Sigmoid colon (tissue), 4 donors: ENCODE measurements around the gene PTPA.
"Not testable (repeated sequence)": the region's sequence is repeated elsewhere in the genome, so short reads cannot be mapped to it uniquely, and the experiment has no call there.

ENCODE experiments used
- EP300 ChIP-seq, 4 donors: sonication (generic); formaldehyde crosslinking; IDR thresholded peaks; one replicate each; pipeline ENCODE4 v1.6.1; 2017; ENCODE audit warnings: antibody characterized with exemption in 4 of 4
- POLR2A ChIP-seq, 2 donors: fragments of 450-650 bp; IDR thresholded peaks; one replicate each; pipeline ENCODE4 v1.6.1; 2016; ENCODE audit warnings: antibody characterized with exemption in 2 of 2, mild to moderate bottlenecking in 2 of 2, moderate library complexity in 2 of 2
- POLR2AphosphoS5 ChIP-seq, 4 donors: sonication (generic); formaldehyde crosslinking; IDR thresholded peaks; one replicate each; pipeline ENCODE4 v1.6.1; 2017; ENCODE audit warnings: antibody characterized with exemption in 4 of 4
- TF ChIP-seq, protein P1 (sequence below), 4 experiments: fragments of 450-650 bp in 3 of 4; fragments of 200-600 bp in 1 of 4; IDR thresholded peaks; one replicate each; pipeline ENCODE4 v1.5.1; 2016 to 2019; ENCODE audit warnings: antibody characterized with exemption in 4 of 4, mild to moderate bottlenecking in 3 of 4, moderate library complexity in 2 of 4

- TF ChIP-seq, protein P1, sequence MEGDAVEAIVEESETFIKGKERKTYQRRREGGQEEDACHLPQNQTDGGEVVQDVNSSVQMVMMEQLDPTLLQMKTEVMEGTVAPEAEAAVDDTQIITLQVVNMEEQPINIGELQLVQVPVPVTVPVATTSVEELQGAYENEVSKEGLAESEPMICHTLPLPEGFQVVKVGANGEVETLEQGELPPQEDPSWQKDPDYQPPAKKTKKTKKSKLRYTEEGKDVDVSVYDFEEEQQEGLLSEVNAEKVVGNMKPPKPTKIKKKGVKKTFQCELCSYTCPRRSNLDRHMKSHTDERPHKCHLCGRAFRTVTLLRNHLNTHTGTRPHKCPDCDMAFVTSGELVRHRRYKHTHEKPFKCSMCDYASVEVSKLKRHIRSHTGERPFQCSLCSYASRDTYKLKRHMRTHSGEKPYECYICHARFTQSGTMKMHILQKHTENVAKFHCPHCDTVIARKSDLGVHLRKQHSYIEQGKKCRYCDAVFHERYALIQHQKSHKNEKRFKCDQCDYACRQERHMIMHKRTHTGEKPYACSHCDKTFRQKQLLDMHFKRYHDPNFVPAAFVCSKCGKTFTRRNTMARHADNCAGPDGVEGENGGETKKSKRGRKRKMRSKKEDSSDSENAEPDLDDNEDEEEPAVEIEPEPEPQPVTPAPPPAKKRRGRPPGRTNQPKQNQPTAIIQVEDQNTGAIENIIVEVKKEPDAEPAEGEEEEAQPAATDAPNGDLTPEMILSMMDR (IDR thresholded peaks at IDR 0.05): not testable (repeated sequence)
- TF ChIP-seq EP300, POLR2A, POLR2AphosphoS5 (IDR thresholded peaks at IDR 0.05): not testable (repeated sequence)
These were observed 11.8 kb downstream of the PTPA start for GRCh38 chr9:129122976-129123375.
